ENCODE data around the gene ADAMTSL3. TPM values are rescaled to one million over a fixed set of nuclear protein-coding genes. Genes with fewer than 3 reads are reported as not detected.

Gene ADAMTSL3
- total RNA-seq, 1 experiment from 2014 or later, result 0.05 TPM

GRCh38 chr15:83656943-83657528 is 3.1 kb downstream of the ADAMTSL3 start (continued):
- no peak for TF ChIP-seq ZBTB33 (IDR thresholded peaks at IDR 0.05; ENCODE audit: extremely low read depth, insufficient replicate concordance, low read length)
- no peak for TF ChIP-seq ELF1 (IDR thresholded peaks at IDR 0.05; ENCODE audit: borderline replicate concordance, low read depth)

GRCh38 chr15:83657549-83657948 is 3.6 kb downstream of the ADAMTSL3 start:
- H3K9me2 ChIP-seq (ENCODE audit: insufficient read depth), result no peaks in the 10 kb centered on the region
- H3K9me3 ChIP-seq (ENCODE audit: control insufficient read depth in 1 of 2, insufficient read depth in 1 of 2, low read depth in 1 of 2, low read length in 2 of 2), result no peaks in the 10 kb centered on the region
- ATAC-seq, result peak; percentile 73
- H3K4me1 ChIP-seq (ENCODE audit: control insufficient read depth in 1 of 2, insufficient read depth in 2 of 2, low read length in 2 of 2), result no peaks in the 10 kb centered on the region
- H3K27ac ChIP-seq (ENCODE audit: low read depth, low read length), result no peak overlapping the region
- H2AFZ ChIP-seq (ENCODE audit: low read depth, low read length, poor library complexity, severe bottlenecking), result no peak overlapping the region
- no peaks in the 10 kb centered on the region for H3K79me2 ChIP-seq (ENCODE audit: insufficient read depth, low read length)
- no peaks in the 10 kb centered on the region for H3K36me3 ChIP-seq (ENCODE audit: control insufficient read depth in 1 of 2, insufficient read depth in 2 of 2, low read length in 2 of 2)
- ChIA-PET POLR2A (no interaction called here), RAD21 (ENCODE audit: low non-redundant PET in 1 of 2, low total read pairs in 2 of 2, uncharacterized antibody in 2 of 2, unreplicated experiment in 2 of 2) (no interaction called here), CTCF (interaction anchor here (0.6 to 2.9 kb wide), 6 partner anchors 13 to 378 kb away, joined by 3 to 17 read pairs (median 3); no protein-coding TSS in a partner anchor)
- H3K27me3 ChIP-seq (ENCODE audit: insufficient read depth, low read length), result no peaks in the 10 kb centered on the region
- no peak overlapping the region for H3K4me2 ChIP-seq (ENCODE audit: low read length)
- no TSS peak for BruUV-seq (replicated peaks)
- H3K9ac ChIP-seq (ENCODE audit: low read length), result no peak overlapping the region
- H3K4me3 ChIP-seq (replicated peaks in 1 of 2; ENCODE audit: low read depth in 1 of 2, low read length in 2 of 2), result no peak overlapping the region
- H4K20me1 ChIP-seq (ENCODE audit: insufficient read depth), result no peaks in the 10 kb centered on the region
- intact Hi-C loops (cut with micrococcal nuclease), result no loop called here
- no peak for TF ChIP-seq EZH2 (IDR thresholded peaks at IDR 0.05)
- TF ChIP-seq CTCF (IDR thresholded peaks at IDR 0.05 in 2 of 3, conservative IDR thresholded peaks at IDR 0.05 in 1 of 3; ENCODE audit: borderline replicate concordance in 1 of 3, insufficient read depth in 1 of 3, low read depth in 2 of 3, low read length in 2 of 3), result peak; percentile 39 to 62 (median 48); a peak in 5 of 6 replicates
- peak; percentile 48 for TF ChIP-seq RAD21 (IDR thresholded peaks at IDR 0.05; ENCODE audit: low read depth)
- TF ChIP-seq MAX (IDR thresholded peaks at IDR 0.05), result no peak
- peak; percentile 6 for DNase-seq (ENCODE audit: low read depth, low spot score)

Data from HCT116 (cell line).